ENCODE results near the gene PCDHGC4.

DNA sequence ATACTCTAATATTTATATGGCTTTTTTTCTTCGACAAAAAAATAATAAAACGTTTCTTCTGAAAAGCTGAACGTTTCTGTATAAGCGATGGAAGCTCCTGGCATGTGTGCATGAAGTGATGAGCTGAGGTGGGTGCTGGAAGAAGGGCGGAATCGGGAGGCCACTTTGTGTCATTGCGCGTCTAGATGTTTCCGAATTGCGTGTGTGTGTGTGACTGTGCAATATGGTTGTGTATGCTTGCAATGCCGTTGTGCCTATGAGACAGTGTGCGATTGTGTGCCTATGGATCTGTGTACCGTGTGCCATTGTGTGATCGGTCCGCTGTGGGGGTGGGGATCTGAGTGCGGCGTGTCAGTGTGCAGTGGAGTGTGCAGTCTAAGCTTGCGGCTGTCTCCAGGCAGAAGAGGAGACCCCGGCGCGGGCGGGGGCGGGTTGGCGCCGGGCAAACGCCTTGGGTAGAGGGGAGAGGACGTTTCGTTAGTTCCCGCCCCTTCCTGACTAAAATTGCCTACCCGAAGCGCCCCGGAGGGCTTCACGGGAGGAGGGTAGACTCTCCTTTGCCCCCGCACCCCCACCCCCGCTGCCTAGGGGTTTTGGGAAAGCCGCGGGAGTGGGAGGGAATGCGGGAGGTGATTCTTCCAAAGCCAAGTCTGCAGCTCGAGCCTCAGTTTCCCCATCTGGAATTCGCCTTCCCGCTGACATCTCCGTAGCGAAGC, 28.2 kb downstream of the PCDHGC4 start:
- TF ChIP-seq CTCF (IDR thresholded peaks at IDR 0.05) (no peak), EZH2 (IDR thresholded peaks at IDR 0.05) (no peak)
